Lower leg skin (tissue), 4 donors: ENCODE measurements around the gene INTS12. TPM values are rescaled to one million over a fixed set of nuclear protein-coding genes. Genes with fewer than 3 reads are reported as not detected.

ENCODE experiments used
- DNase-seq, 2 donors: peaks; one replicate each; pipeline ENCODE4 v3.0.0-alpha.2; 2019; ENCODE audit warnings: low spot score in 2 of 2
- H3K4me3 ChIP-seq: fragments of 200-600 bp; sonication (generic); 2 replicates; pipeline ENCODE4 v1.5.1; 2017; ENCODE audit warnings: mild to moderate bottlenecking, low read depth; ENCODE audit not compliant: poor library complexity, severe bottlenecking
- POLR2A ChIP-seq, 2 donors: fragments of 450-650 bp; IDR thresholded peaks; one replicate each; pipeline ENCODE4 v1.6.1; 2016 to 2017; ENCODE audit warnings: antibody characterized with exemption in 2 of 2, mild to moderate bottlenecking in 1 of 2, moderate library complexity in 1 of 2
- WGBS, 2 donors: methylation state at CpG; one replicate each; pipeline ENCODE4 v1.1.5; 2018; 5-methylcytosine and 5-hydroxymethylcytosine counted together
- intact Hi-C: fragments of 100-400 bp; cut with DNase I; formaldehyde crosslinking; loops from one replicate; pipeline ENCODE4 v1.15.0; 2023; ENCODE audit warnings: low total_unique reads
- total RNA-seq, 4 donors: library from RNA; depleted of rRNA; stranded (reverse); fragments of >200 nt; gene quantifications; one replicate each; pipeline ENCODE4 v1.1.0, GENCODE V29; 2016
- TF ChIP-seq, protein P1 (sequence below), 3 donors: fragments of 450-650 bp; IDR thresholded peaks; one replicate each; pipeline ENCODE4 v1.5.1; 2016; ENCODE audit warnings: antibody characterized with exemption in 3 of 3, mild to moderate bottlenecking in 3 of 3, moderate library complexity in 2 of 3

The INTS12 gene
- total RNA-seq, 4 donors from 2014 or later = 14.7 to 21.8 (median 17.8) TPM

DNA sequence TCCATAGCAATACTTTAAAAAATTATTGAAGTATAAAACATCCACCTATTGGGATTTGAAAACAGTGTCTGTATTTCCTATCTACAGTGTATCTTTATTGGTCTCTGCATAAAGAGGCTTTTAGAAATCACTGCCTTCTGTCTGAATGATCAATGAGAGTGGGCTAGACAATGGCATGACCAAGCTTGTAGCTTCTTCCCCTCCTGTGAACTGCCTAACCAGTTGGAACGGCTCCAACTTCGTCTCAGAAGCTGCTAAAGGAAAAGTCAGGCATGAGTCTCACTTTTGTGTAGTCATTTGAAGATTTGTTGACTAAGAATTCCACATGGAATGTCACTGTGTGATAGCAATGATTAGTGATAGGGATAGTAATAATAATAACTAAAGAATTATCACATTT lies 64.2 kb downstream of the INTS12 start:
- no peak overlapping the region for H3K4me3 ChIP-seq
- intact Hi-C loops = no loop called here
- DNase-seq = no peak
- TF ChIP-seq POLR2A (IDR thresholded peaks at IDR 0.05) = no peak
- TF ChIP-seq, protein P1, sequence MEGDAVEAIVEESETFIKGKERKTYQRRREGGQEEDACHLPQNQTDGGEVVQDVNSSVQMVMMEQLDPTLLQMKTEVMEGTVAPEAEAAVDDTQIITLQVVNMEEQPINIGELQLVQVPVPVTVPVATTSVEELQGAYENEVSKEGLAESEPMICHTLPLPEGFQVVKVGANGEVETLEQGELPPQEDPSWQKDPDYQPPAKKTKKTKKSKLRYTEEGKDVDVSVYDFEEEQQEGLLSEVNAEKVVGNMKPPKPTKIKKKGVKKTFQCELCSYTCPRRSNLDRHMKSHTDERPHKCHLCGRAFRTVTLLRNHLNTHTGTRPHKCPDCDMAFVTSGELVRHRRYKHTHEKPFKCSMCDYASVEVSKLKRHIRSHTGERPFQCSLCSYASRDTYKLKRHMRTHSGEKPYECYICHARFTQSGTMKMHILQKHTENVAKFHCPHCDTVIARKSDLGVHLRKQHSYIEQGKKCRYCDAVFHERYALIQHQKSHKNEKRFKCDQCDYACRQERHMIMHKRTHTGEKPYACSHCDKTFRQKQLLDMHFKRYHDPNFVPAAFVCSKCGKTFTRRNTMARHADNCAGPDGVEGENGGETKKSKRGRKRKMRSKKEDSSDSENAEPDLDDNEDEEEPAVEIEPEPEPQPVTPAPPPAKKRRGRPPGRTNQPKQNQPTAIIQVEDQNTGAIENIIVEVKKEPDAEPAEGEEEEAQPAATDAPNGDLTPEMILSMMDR (IDR thresholded peaks at IDR 0.05) = no peak
- WGBS, 2 donors = 25 to 48% methylated on average over 2 of the region's 2 CpGs

GRCh38 chr4:105641845-105642244 lies 66.6 kb downstream of the INTS12 start:
- intact Hi-C loops = no loop called here
- TF ChIP-seq, protein P1 (IDR thresholded peaks at IDR 0.05) = no peak
- TF ChIP-seq POLR2A (IDR thresholded peaks at IDR 0.05) = no peak
- no peak overlapping the region for H3K4me3 ChIP-seq
- WGBS, 2 donors = 71 to 75% methylated on average over 4 of the region's 4 CpGs
- no peak for DNase-seq

GRCh38 chr4:105637408-105638176 lies 70.9 kb downstream of the INTS12 start:
- peak; percentile 70 to 90 for DNase-seq
- TF ChIP-seq, protein P1 (IDR thresholded peaks at IDR 0.05) = no peak
- TF ChIP-seq POLR2A (IDR thresholded peaks at IDR 0.05) = no peak
- intact Hi-C loops = no loop called here
- H3K4me3 ChIP-seq = no peak overlapping the region
- 22 to 28% methylated on average over 4 of the region's 4 CpGs for WGBS, 2 donors

- intact Hi-C loops = no loop called here
- 19 to 26% methylated on average over 1 of the region's 1 CpG for WGBS, 2 donors
- TF ChIP-seq, protein P1 (IDR thresholded peaks at IDR 0.05) = no peak
- no peak for TF ChIP-seq POLR2A (IDR thresholded peaks at IDR 0.05)
- DNase-seq = no peak
- H3K4me3 ChIP-seq = no peak overlapping the region
Measured at GRCh38 chr4:105634402-105635080, 73.9 kb downstream of the INTS12 start.

DNA sequence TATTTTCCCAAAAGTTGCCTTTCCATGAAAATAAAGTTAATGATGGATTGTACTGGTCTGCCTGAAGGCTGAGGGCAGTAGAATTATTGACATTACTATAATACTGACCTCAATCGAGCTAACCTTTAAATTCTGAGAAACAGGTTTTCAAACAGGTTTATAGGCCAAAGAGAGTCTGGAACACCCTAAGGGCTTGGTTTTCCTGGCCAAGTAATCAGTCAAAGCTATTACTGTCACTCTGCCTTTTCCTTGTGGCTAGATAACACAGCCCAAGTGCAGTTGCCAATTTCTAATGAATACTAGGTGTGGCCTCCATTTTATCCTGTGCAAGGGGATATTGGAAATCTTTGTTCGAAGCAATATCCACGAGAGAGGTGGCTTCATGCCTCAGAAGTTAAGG lies 75.2 kb downstream of the INTS12 start:
- TF ChIP-seq POLR2A (IDR thresholded peaks at IDR 0.05) = no peak
- TF ChIP-seq, protein P1 (IDR thresholded peaks at IDR 0.05) = no peak
- intact Hi-C loops = no loop called here
- no peak overlapping the region for H3K4me3 ChIP-seq
- no peak for DNase-seq
- 32 to 46% methylated on average over 3 of the region's 3 CpGs for WGBS, 2 donors

Other genes starting within 250 kb of the INTS12 start
- 100 to 1,000 TPM in 2 of 4 donors, 10 to 100 TPM in 2; 84.6 to 174 (median 95.3) TPM for gene PPA2, start 234.6 kb downstream of the INTS12 start, total RNA-seq
- gene ARHGEF38, start 156.1 kb downstream of the INTS12 start, total RNA-seq = under 1 TPM; 0.11 to 0.88 (median 0.54) TPM
- 10 to 100 TPM in 2 of 4 donors, 1 to 10 TPM in 2; 5.1 to 14.8 (median 9.8) TPM for gene GSTCD, start 95 bp upstream of the INTS12 start, total RNA-seq
- 10 to 100 TPM in 1 of 4 donors, 1 to 10 TPM in 3; 3.8 to 12.4 (median 6.9) TPM for gene NPNT, start 186.8 kb upstream of the INTS12 start, total RNA-seq